NT2/D1 (cell line): ENCODE data around the gene NEURL3.

Experiments used
- SUZ12 ChIP-seq: IDR thresholded peaks from 2 replicates; pipeline ENCODE4 v1.6.1; 2011; ENCODE audit not compliant: insufficient read length, insufficient read depth; ENCODE audit errors: extremely low read depth
- YY1 ChIP-seq: IDR thresholded peaks from 2 replicates; pipeline ENCODE4 v1.6.1; 2011; ENCODE audit not compliant: insufficient read length, insufficient read depth
- ZNF274 ChIP-seq: IDR thresholded peaks from 2 replicates; pipeline ENCODE4 v1.6.1; 2011; ENCODE audit warnings: mild to moderate bottlenecking, low read depth, low read length

GRCh38 chr2:96506016-96506906, 1.1 kb upstream of the NEURL3 start:
- no peak for TF ChIP-seq YY1
- TF ChIP-seq ZNF274, result no peak
- TF ChIP-seq SUZ12, result no peak
